ENCODE results near the gene CYP4V2.

Gene CYP4V2

DNA sequence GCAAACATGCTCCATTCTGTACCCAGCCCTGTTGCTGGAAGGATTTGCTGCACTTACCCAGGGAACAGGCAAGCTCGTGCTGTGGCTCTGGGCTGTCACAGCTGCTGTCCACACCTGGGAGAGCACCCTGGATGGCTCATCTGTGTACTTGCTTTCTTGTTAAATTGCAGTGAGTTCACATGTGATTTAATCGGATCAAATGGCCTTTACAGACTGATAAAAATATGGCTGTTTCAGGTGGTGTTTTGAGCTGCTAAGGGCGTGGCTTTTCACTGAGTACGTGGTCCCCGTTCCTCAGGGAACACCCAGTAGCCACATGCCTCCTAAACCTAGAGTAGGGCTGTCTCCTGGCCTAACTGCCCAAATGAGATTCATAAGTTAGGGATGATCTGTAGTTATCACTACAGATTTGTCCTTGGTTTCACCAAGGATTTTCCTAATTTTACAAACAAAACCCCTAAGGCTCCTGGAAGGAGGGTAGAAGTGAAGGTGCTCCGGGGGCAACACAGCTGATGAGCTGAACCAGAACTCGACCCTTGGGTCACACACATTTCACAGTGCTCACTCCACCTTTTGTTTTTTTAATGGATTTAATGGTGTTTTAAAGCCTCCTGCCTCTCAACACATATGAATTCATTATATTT lies 49.6 kb downstream of the CYP4V2 start:
- no peak for TF ChIP-seq CEBPB (IDR thresholded peaks at IDR 0.05)
- TF ChIP-seq TCF12 (IDR thresholded peaks at IDR 0.05; ENCODE audit: low read depth) = no peak
- TF ChIP-seq, protein P1, sequence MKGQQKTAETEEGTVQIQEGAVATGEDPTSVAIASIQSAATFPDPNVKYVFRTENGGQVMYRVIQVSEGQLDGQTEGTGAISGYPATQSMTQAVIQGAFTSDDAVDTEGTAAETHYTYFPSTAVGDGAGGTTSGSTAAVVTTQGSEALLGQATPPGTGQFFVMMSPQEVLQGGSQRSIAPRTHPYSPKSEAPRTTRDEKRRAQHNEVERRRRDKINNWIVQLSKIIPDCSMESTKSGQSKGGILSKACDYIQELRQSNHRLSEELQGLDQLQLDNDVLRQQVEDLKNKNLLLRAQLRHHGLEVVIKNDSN (IDR thresholded peaks at IDR 0.05) = no peak
- no peak for TF ChIP-seq EP300 (IDR thresholded peaks at IDR 0.05; ENCODE audit: borderline replicate concordance)
- no peak for TF ChIP-seq RAD21 (IDR thresholded peaks at IDR 0.05; ENCODE audit: low read depth)
- TF ChIP-seq, protein P2, sequence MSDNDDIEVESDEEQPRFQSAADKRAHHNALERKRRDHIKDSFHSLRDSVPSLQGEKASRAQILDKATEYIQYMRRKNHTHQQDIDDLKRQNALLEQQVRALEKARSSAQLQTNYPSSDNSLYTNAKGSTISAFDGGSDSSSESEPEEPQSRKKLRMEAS (IDR thresholded peaks at IDR 0.05) = no peak

DNA sequence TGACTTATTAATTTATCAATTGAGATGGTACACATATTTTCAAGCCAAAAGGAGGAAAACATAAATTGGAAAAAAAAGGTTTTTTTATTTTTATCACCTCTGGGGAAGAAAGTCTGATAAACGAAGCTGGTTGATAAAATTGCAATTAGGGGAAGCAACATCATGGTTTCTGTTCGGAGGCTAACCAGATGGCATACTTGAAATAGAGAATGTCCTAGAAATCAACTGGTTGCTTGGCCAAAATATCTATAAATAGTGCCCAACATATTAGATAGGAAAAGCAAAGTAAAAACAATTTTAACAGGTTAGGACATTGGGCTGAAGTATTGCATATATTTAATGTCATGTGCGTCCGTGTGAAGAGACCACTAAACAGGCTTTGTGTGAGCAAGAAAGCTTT lies 50.2 kb downstream of the CYP4V2 start:
- TF ChIP-seq YY1 (IDR thresholded peaks at IDR 0.05; ENCODE audit: low read depth) (no peak), FOXM1 (IDR thresholded peaks at IDR 0.05; ENCODE audit: borderline replicate concordance, low read depth) (no peak), TAF1 (IDR thresholded peaks at IDR 0.05; ENCODE audit: low read depth) (no peak), RAD21 (IDR thresholded peaks at IDR 0.05; ENCODE audit: low read depth) (no peak), NFIC (IDR thresholded peaks at IDR 0.05) (no peak), CREB1 (IDR thresholded peaks at IDR 0.05; ENCODE audit: low read depth) (no peak), EP300 (IDR thresholded peaks at IDR 0.05; ENCODE audit: borderline replicate concordance) (no peak), CEBPB (IDR thresholded peaks at IDR 0.05) (no peak), TCF12 (IDR thresholded peaks at IDR 0.05; ENCODE audit: low read depth) (no peak), TEAD4 (IDR thresholded peaks at IDR 0.05) (no peak), ZBTB7A (IDR thresholded peaks at IDR 0.05; ENCODE audit: low read depth) (no peak), EGR1 (IDR thresholded peaks at IDR 0.05) (no peak)
- TF ChIP-seq, protein P1 (IDR thresholded peaks at IDR 0.05) = no peak

DNA sequence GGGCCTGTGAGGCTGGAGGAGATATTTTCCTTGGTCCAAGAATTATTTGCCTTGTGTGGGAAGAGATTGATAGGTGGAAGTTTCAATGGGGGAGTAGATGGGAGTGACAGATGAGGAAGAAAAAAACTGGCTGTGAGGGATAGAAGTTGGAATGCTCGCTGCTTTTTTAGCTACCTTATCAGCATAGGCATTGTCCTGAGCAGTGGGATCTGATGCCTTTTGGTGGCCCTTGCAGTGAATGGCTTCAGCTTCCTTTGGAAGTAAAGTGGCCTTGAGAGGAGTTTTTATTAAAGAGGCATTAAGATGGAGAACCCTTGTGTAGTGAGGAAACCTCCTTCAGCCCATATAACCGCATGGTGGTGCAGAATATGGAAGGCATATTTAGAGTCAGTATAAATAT lies 52.0 kb downstream of the CYP4V2 start:
- TF ChIP-seq, protein P1 (IDR thresholded peaks at IDR 0.05) = no peak
- no peak for TF ChIP-seq FOXM1 (IDR thresholded peaks at IDR 0.05; ENCODE audit: borderline replicate concordance, low read depth)
- TF ChIP-seq TCF12 (IDR thresholded peaks at IDR 0.05; ENCODE audit: low read depth) = no peak
- no peak for TF ChIP-seq YY1 (IDR thresholded peaks at IDR 0.05; ENCODE audit: low read depth)
- no peak for TF ChIP-seq RAD21 (IDR thresholded peaks at IDR 0.05; ENCODE audit: low read depth)
- no peak for TF ChIP-seq EGR1 (IDR thresholded peaks at IDR 0.05)
- no peak for TF ChIP-seq TAF1 (IDR thresholded peaks at IDR 0.05; ENCODE audit: low read depth)
- TF ChIP-seq CREB1 (IDR thresholded peaks at IDR 0.05; ENCODE audit: low read depth) = no peak
- TF ChIP-seq, protein P2 (IDR thresholded peaks at IDR 0.05) = no peak

DNA sequence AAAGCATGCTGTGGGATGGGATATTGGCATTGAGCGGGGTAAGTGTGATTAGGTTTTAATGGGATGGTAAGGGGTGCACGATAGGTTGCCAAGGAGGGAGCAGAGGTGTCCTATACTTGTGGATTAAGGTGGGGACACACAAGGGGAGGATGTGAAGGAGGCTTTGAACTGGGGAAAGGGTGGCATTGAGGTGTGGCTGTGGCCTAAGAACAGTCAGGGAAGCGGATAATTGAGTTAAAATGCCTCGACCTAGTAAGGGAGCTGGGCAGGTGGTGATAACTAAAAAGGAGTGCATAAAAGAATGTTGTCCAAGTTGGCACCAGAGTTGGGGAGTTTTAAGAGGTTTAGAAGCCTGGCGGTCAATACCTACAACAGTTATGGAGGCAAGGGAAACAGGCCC lies 53.5 kb downstream of the CYP4V2 start:
- no peak for TF ChIP-seq YY1 (IDR thresholded peaks at IDR 0.05; ENCODE audit: low read depth)
- TF ChIP-seq EGR1 (IDR thresholded peaks at IDR 0.05) = no peak
- TF ChIP-seq, protein P1 (IDR thresholded peaks at IDR 0.05) = no peak
- no peak for TF ChIP-seq TEAD4 (IDR thresholded peaks at IDR 0.05)
- TF ChIP-seq CREB1 (IDR thresholded peaks at IDR 0.05; ENCODE audit: low read depth) = no peak
- no peak for TF ChIP-seq NFIC (IDR thresholded peaks at IDR 0.05)
- TF ChIP-seq TAF1 (IDR thresholded peaks at IDR 0.05; ENCODE audit: low read depth) = no peak
- no peak for TF ChIP-seq ZBTB7A (IDR thresholded peaks at IDR 0.05; ENCODE audit: low read depth)
- TF ChIP-seq, protein P2 (IDR thresholded peaks at IDR 0.05) = no peak
- no peak for TF ChIP-seq TCF12 (IDR thresholded peaks at IDR 0.05; ENCODE audit: low read depth)
- no peak for TF ChIP-seq FOXM1 (IDR thresholded peaks at IDR 0.05; ENCODE audit: borderline replicate concordance, low read depth)
- no peak for TF ChIP-seq EP300 (IDR thresholded peaks at IDR 0.05; ENCODE audit: borderline replicate concordance)
- no peak for TF ChIP-seq CEBPB (IDR thresholded peaks at IDR 0.05)

DNA sequence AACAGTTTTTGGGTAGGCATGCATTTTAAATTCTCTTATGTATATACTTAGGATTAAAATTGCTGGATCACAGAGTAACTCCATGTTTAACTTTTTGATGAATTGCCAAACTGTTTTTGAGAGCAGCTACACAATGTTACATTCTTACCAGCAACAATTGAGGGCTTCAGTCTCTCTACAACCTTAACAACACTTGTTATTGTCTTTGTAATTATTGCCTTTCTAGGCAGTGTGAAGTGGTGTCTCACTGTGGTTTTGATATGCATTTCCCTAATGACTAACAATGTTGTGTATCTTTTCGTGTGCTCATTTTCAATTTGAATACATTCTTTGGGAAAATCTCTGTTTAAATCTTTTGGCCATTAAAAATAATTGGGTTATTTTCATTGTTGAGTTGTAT lies 57.3 kb downstream of the CYP4V2 start:
- no peak for TF ChIP-seq CEBPB (IDR thresholded peaks at IDR 0.05)
- no peak for TF ChIP-seq TAF1 (IDR thresholded peaks at IDR 0.05; ENCODE audit: low read depth)
- TF ChIP-seq YY1 (IDR thresholded peaks at IDR 0.05; ENCODE audit: low read depth) = no peak
- TF ChIP-seq, protein P3, sequence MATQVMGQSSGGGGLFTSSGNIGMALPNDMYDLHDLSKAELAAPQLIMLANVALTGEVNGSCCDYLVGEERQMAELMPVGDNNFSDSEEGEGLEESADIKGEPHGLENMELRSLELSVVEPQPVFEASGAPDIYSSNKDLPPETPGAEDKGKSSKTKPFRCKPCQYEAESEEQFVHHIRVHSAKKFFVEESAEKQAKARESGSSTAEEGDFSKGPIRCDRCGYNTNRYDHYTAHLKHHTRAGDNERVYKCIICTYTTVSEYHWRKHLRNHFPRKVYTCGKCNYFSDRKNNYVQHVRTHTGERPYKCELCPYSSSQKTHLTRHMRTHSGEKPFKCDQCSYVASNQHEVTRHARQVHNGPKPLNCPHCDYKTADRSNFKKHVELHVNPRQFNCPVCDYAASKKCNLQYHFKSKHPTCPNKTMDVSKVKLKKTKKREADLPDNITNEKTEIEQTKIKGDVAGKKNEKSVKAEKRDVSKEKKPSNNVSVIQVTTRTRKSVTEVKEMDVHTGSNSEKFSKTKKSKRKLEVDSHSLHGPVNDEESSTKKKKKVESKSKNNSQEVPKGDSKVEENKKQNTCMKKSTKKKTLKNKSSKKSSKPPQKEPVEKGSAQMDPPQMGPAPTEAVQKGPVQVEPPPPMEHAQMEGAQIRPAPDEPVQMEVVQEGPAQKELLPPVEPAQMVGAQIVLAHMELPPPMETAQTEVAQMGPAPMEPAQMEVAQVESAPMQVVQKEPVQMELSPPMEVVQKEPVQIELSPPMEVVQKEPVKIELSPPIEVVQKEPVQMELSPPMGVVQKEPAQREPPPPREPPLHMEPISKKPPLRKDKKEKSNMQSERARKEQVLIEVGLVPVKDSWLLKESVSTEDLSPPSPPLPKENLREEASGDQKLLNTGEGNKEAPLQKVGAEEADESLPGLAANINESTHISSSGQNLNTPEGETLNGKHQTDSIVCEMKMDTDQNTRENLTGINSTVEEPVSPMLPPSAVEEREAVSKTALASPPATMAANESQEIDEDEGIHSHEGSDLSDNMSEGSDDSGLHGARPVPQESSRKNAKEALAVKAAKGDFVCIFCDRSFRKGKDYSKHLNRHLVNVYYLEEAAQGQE (IDR thresholded peaks at IDR 0.05; ENCODE audit: low read depth) = no peak
- TF ChIP-seq EP300 (IDR thresholded peaks at IDR 0.05; ENCODE audit: borderline replicate concordance) = no peak
- TF ChIP-seq CREB1 (IDR thresholded peaks at IDR 0.05; ENCODE audit: low read depth) = no peak
- no peak for TF ChIP-seq RAD21 (IDR thresholded peaks at IDR 0.05; ENCODE audit: low read depth)
- no peak for TF ChIP-seq NFIC (IDR thresholded peaks at IDR 0.05)
- TF ChIP-seq, protein P2 (IDR thresholded peaks at IDR 0.05) = no peak
- TF ChIP-seq ZBTB7A (IDR thresholded peaks at IDR 0.05; ENCODE audit: low read depth) = no peak
- no peak for TF ChIP-seq TEAD4 (IDR thresholded peaks at IDR 0.05)
- no peak for TF ChIP-seq EGR1 (IDR thresholded peaks at IDR 0.05)
- TF ChIP-seq, protein P1 (IDR thresholded peaks at IDR 0.05) = no peak
- no peak for TF ChIP-seq TCF12 (IDR thresholded peaks at IDR 0.05; ENCODE audit: low read depth)
- TF ChIP-seq FOXM1 (IDR thresholded peaks at IDR 0.05; ENCODE audit: borderline replicate concordance, low read depth) = no peak

Data from Ishikawa (cell line).